Uterus (tissue), 4 donors: Measurements from ENCODE around the gene KCND2. TPM values are rescaled to one million over a fixed set of nuclear protein-coding genes. Genes with fewer than 3 reads are reported as not detected.

Experiments used
- DNase-seq, 2 donors: peaks; one replicate each; pipeline ENCODE4 v3.0.0-alpha.2; 2019 to 2020
- H3K27ac ChIP-seq, 2 donors: fragments of 200-600 bp; sonication (generic); 1 replicate in 1 of 2; 2 replicates in 1 of 2; pipeline ENCODE4 v1.5.1; 2016 to 2018
- H3K27me3 ChIP-seq, 2 donors: fragments of 200-600 bp; sonication (generic); one replicate each; pipeline ENCODE4 v1.5.1; 2018 to 2019; ENCODE audit warnings: control low read depth in 1 of 2
- H3K36me3 ChIP-seq, 2 donors: fragments of 200-600 bp; sonication (generic); one replicate each; pipeline ENCODE4 v1.5.1; 2019; ENCODE audit warnings: control low read depth in 1 of 2
- H3K4me1 ChIP-seq, 2 donors: fragments of 200-600 bp; sonication (generic); one replicate each; pipeline ENCODE4 v1.5.1; 2018 to 2019; ENCODE audit warnings: control low read depth in 1 of 2
- H3K4me3 ChIP-seq, 2 donors: fragments of 200-600 bp; sonication (generic); 1 replicate in 1 of 2; 2 replicates in 1 of 2; pipeline ENCODE4 v1.5.1; 2018 to 2019; ENCODE audit warnings: mild to moderate bottlenecking in 1 of 2
- H3K9me3 ChIP-seq, 2 donors: fragments of 200-600 bp; sonication (generic); one replicate each; pipeline ENCODE4 v1.5.1; 2019; ENCODE audit warnings: control low read depth in 1 of 2
- POLR2A ChIP-seq, 2 donors: fragments of 450-650 bp; IDR thresholded peaks; one replicate each; pipeline ENCODE4 v1.6.1; 2016; ENCODE audit warnings: antibody characterized with exemption in 2 of 2, mild to moderate bottlenecking in 1 of 2, moderate library complexity in 1 of 2
- intact Hi-C: fragments of 100-400 bp; cut with DNase I; formaldehyde crosslinking; loops from one replicate; pipeline ENCODE4 v1.15.1; 2023; ENCODE audit warnings: low total_unique reads
- total RNA-seq, 4 donors: library from RNA; depleted of rRNA in 3 of 4; stranded (reverse); fragments of >200 nt in 3 of 4; gene quantifications; one replicate each; pipeline versions ENCODE4 v1.1.0 to v1.2.4, GENCODE V29; 2014 to 2023
- TF ChIP-seq, protein P1 (sequence below), 4 experiments: fragments of 200-600 bp in 2 of 4; fragments of 450-650 bp in 2 of 4; sonication (generic) in 2 of 4; IDR thresholded peaks; one replicate each; pipeline ENCODE4 v1.5.1; 2016 to 2019; ENCODE audit warnings: antibody characterized with exemption in 4 of 4, mild to moderate bottlenecking in 2 of 4, moderate library complexity in 1 of 4
- donor health status: DM: yes; HTN: yes; CAD: no.

The KCND2 gene
- total RNA-seq, 4 donors from 2014 or later, result 0.26 to 6.0 (median 4.5) TPM

- H3K9me3 ChIP-seq, result no peaks in the 10 kb centered on the region
- no peaks in the 10 kb centered on the region for H3K27me3 ChIP-seq
- H3K4me1 ChIP-seq, result no peaks in the 10 kb centered on the region
- TF ChIP-seq, protein P1, sequence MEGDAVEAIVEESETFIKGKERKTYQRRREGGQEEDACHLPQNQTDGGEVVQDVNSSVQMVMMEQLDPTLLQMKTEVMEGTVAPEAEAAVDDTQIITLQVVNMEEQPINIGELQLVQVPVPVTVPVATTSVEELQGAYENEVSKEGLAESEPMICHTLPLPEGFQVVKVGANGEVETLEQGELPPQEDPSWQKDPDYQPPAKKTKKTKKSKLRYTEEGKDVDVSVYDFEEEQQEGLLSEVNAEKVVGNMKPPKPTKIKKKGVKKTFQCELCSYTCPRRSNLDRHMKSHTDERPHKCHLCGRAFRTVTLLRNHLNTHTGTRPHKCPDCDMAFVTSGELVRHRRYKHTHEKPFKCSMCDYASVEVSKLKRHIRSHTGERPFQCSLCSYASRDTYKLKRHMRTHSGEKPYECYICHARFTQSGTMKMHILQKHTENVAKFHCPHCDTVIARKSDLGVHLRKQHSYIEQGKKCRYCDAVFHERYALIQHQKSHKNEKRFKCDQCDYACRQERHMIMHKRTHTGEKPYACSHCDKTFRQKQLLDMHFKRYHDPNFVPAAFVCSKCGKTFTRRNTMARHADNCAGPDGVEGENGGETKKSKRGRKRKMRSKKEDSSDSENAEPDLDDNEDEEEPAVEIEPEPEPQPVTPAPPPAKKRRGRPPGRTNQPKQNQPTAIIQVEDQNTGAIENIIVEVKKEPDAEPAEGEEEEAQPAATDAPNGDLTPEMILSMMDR (IDR thresholded peaks at IDR 0.05), result no peak
- TF ChIP-seq POLR2A (IDR thresholded peaks at IDR 0.05), result no peak
- H3K36me3 ChIP-seq, result no peaks in the 10 kb centered on the region
- H3K27ac ChIP-seq, result no peak overlapping the region
- no peak for DNase-seq
- H3K4me3 ChIP-seq, result no peak overlapping the region
- intact Hi-C loops, result no loop called here
Observed at GRCh38 chr7:120444650-120445049, 171.7 kb downstream of the KCND2 start.

GRCh38 chr7:120445276-120445675 lies 172.3 kb downstream of the KCND2 start:
- Histone ChIP-seq H3K27me3 (no peaks in the 10 kb centered on the region), H3K4me3 (no peak overlapping the region), H3K4me1 (no peaks in the 10 kb centered on the region), H3K27ac (no peak overlapping the region), H3K9me3 (no peaks in the 10 kb centered on the region), H3K36me3 (no peaks in the 10 kb centered on the region)
- no peak for TF ChIP-seq POLR2A (IDR thresholded peaks at IDR 0.05)
- TF ChIP-seq, protein P1 (IDR thresholded peaks at IDR 0.05), result no peak
- no peak for DNase-seq
- intact Hi-C loops, result no loop called here

- intact Hi-C loops, result no loop called here
- DNase-seq, result no peak
- no peak for TF ChIP-seq POLR2A (IDR thresholded peaks at IDR 0.05)
- TF ChIP-seq, protein P1 (IDR thresholded peaks at IDR 0.05), result no peak
- no peaks in the 10 kb centered on the region for H3K27me3 ChIP-seq
- no peak overlapping the region for H3K27ac ChIP-seq
- H3K9me3 ChIP-seq, result no peaks in the 10 kb centered on the region
- no peaks in the 10 kb centered on the region for H3K4me1 ChIP-seq
- H3K36me3 ChIP-seq, result no peaks in the 10 kb centered on the region
- H3K4me3 ChIP-seq, result no peak overlapping the region
Observed at GRCh38 chr7:120452665-120453064, 179.7 kb downstream of the KCND2 start.

- Histone ChIP-seq H3K4me3 (no peak overlapping the region), H3K36me3 (no peaks in the 10 kb centered on the region), H3K4me1 (no peaks in the 10 kb centered on the region), H3K27me3 (no peaks in the 10 kb centered on the region), H3K27ac (no peak overlapping the region), H3K9me3 (no peaks in the 10 kb centered on the region)
- intact Hi-C loops, result no loop called here
- no peak for DNase-seq
- TF ChIP-seq, protein P1 (IDR thresholded peaks at IDR 0.05), result no peak
- no peak for TF ChIP-seq POLR2A (IDR thresholded peaks at IDR 0.05)
Observed at GRCh38 chr7:120456699-120457098, 183.7 kb downstream of the KCND2 start.

DNA sequence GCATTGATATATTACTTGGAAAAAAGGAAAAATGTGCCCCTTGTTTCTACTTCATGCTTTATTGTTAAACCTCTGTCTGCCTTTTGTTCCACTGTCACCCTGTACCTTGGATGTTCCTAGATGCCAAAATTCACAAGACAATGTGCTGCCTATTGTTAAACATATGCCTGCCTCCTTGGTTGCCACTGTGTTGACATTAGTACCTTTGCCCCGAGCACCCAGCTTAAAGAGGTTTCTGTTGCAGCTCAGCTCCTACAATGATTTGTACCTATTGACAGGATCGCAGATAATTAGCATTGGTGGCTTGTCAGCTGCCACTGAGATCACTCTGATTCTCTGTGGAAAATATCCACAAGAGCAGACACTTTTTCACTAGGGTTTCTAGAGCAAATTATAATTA lies 188.0 kb downstream of the KCND2 start:
- intact Hi-C loops, result no loop called here
- no peaks in the 10 kb centered on the region for H3K27me3 ChIP-seq
- DNase-seq, result no peak
- no peak for TF ChIP-seq POLR2A (IDR thresholded peaks at IDR 0.05)
- TF ChIP-seq, protein P1 (IDR thresholded peaks at IDR 0.05), result no peak
- H3K9me3 ChIP-seq, result no peaks in the 10 kb centered on the region
- no peak overlapping the region for H3K4me3 ChIP-seq
- H3K36me3 ChIP-seq, result no peaks in the 10 kb centered on the region
- H3K4me1 ChIP-seq, result no peaks in the 10 kb centered on the region
- H3K27ac ChIP-seq, result no peak overlapping the region
